ENCODE results near the gene PARK7. TPM values are rescaled to one million over a fixed set of nuclear protein-coding genes. Genes with fewer than 3 reads are reported as not detected.
A peak's percentile ranks its signal among the peaks of the same experiment; 100 is the strongest.
"Not testable (repeated sequence)": the region's sequence is repeated elsewhere in the genome, so short reads cannot be mapped to it uniquely, and the experiment has no call there.

The PARK7 gene
- total RNA-seq = 72.3 TPM

DNA sequence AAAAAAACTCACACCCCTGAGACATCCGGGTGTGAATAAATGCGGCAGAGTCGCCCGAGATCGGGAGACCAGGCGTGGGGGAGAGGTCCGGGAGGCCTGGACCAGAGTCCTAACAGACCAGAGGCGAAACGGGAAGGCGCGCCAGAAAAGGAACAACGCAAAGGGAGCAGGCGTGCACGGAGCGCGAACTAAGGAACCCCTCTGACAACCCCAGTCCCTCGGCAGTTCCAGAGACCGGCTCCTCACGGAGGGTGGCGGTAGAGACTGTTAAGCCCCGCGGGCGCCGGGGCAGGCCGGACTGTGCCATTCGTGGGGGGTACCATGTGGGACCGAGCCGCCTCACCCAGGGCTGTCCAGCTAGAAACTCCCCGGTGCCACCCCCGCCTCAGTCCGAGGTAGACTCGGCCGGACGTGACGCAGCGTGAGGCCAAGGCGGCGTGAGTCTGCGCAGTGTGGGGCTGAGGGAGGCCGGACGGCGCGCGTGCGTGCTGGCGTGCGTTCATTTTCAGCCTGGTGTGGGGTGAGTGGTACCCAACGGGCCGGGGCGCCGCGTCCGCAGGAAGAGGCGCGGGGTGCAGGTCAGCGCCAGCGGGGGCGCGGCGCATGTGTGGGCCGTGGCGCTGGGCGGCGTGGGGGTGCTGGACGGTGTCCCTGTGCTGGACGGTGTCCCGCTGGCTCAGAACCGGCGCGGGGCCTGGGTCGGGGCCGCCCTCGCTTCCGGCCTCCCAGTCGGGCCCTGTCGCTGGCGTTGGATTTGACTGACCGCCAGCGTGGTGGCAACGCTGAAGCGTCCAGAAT, at the start of gene PARK7:
Gene PARK7, plus strand, starts transcription at position 496 of the 798 bp plus-strand sequence. CDS start 1,075 bp downstream, outside the sequence.
- peaks cover 39% of the 10 kb centered on the region for H3K4me1 ChIP-seq (ENCODE audit: insufficient read depth, low read length)
- no peaks in the 10 kb centered on the region for H3K9me3 ChIP-seq (ENCODE audit: low read depth, low read length)
- no peaks in the 10 kb centered on the region for H3K27me3 ChIP-seq (ENCODE audit: insufficient read depth, low read length)
- H3K4me3 ChIP-seq (ENCODE audit: low read length) = peak within 1 kb of the TSS; percentile 91

DNA sequence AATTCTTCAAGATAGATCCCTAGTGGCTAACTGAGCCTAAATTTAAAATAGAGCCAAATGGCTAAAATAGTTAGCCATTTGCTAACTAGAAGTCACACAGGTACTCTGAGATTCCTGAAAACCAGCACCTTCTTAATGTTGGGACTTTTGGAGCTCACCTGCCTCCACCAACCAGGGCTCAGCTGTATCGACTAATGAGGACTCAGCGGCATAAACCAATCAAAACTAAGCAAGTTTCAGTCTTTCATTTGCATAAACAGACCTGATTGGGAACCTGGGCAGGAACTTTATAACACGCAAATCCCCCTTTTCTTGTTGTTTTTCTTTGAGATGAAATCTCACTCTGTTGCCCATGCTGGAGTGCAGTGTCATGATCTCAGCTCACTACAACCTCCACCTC, 49.4 kb upstream of the PARK7 start:
- H3K27me3 ChIP-seq (ENCODE audit: insufficient read depth, low read length) = no peaks in the 10 kb centered on the region
- no peaks in the 10 kb centered on the region for H3K9me3 ChIP-seq (ENCODE audit: low read depth, low read length)
- H3K4me1 ChIP-seq (ENCODE audit: insufficient read depth, low read length) = peaks cover 3% of the 10 kb centered on the region
- H3K4me3 ChIP-seq (ENCODE audit: low read length) = no peak overlapping the region

DNA sequence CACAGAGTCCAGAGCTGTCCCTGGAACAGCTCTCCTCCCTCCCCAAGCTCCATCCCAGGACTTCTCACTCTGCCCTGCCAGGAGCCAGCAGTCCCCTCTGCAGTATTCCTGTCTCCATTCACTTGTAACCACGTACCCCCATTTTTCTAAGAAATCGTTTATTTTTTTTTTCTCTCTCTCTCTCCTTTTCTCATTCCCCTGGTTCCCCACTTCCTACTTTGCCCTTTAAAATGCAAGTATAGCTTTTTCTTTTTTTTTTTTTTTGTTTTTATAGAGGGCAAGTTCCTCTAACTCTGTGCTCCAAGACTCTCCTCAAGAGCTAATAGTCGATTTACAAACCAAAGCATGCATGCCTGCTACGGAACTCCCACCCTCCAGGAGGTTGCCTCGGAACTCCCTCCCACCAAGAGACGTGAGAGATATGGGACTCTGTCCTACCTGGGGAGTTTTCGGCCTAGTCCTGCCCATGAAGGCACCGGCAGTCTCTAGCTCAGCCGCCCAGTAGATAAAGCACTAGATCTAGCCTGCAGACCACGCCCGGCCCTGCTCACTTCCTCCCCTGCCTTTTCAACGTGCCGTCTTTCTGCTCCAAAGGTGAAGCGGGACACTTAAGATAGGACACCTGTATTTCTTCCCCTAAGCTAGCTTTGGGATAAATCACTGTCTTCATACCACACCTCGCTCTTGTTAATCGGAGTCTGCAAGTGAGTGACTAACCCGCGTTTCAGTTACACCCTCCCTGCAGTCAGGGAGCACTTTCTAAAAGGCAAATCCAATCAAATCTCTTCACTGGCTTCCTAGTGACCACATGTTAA, 48.6 kb upstream of the PARK7 start:
- no peaks in the 10 kb centered on the region for H3K27me3 ChIP-seq (ENCODE audit: insufficient read depth, low read length)
- H3K4me3 ChIP-seq (ENCODE audit: low read length) = peak overlapping the region; percentile 35
- peaks cover 3% of the 10 kb centered on the region for H3K4me1 ChIP-seq (ENCODE audit: insufficient read depth, low read length)
- no peaks in the 10 kb centered on the region for H3K9me3 ChIP-seq (ENCODE audit: low read depth, low read length)

DNA sequence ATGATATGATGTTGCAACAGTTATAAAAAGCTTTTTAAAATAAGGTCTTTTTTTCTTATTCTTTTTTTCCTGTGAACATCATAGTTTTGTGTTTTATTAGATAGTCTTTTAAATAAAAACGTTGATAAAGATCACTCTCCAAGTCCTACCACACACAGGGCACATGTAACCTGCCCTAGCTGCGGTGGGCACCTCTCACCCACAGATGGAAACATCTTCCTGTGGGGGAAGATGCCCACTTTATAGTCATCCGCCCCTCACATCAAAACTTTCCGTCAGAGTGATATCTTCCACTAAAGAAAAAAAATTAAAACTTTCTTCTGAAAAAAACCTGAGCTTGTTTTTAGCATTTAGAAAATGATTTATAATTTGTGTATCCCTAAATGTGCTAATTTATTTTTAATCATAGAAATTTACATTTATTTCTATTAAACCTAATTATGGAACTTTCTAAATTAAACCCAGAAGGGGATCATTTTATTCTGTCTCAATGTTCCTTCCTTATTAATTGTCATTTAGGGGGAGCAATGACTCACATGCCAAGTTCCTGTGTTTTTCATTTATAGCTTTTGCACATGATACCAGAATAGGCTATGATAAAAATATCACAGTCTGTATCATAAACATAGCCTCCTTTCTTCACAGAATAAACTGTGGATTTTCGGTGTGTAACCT, 45.5 kb upstream of the PARK7 start:
- H3K9me3 ChIP-seq (ENCODE audit: low read depth, low read length) = no peaks in the 10 kb centered on the region
- H3K4me1 ChIP-seq (ENCODE audit: insufficient read depth, low read length) = peaks cover 3% of the 10 kb centered on the region
- no peaks in the 10 kb centered on the region for H3K27me3 ChIP-seq (ENCODE audit: insufficient read depth, low read length)
- H3K4me3 ChIP-seq (ENCODE audit: low read length) = no peak overlapping the region

DNA sequence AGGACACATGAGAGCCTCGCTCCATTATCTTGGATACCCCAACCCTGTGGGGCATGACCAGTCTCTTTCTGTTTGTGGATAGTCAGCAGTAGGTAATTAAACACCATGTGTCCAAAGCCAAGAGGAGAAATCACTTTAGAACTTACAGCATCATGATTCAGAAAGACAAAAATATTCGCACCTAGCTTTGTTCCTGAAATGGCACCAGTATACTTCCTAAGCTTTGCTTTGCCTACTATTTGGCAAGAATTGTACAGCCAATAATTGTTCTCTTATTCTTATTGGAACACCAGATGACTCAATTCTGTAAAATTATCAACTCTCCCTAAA, 45.0 kb upstream of the PARK7 start:
- peaks cover 3% of the 10 kb centered on the region for H3K4me1 ChIP-seq (ENCODE audit: insufficient read depth, low read length)
- no peaks in the 10 kb centered on the region for H3K9me3 ChIP-seq (ENCODE audit: low read depth, low read length)
- H3K4me3 ChIP-seq (ENCODE audit: low read length) = no peak overlapping the region
- H3K27me3 ChIP-seq (ENCODE audit: insufficient read depth, low read length) = no peaks in the 10 kb centered on the region

DNA sequence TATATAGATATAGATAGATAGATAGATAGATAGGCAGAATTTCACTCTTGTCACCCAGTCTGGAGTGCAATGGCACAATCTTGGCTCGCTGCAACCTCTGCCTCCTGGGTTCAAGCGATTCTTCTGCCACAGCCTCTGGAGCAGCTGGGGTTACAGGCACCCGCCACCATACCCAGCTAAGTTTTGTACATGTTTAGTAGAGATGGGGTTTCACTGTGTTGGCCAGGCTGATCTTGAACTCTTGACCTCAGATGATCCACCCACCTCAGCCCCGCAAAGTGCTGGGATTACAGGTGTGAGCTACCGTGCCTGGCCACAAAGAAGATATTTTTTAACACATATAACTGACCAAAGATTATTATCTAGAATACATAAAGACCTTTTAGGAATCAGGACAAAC, 43.5 kb upstream of the PARK7 start:
- not testable (repeated sequence) for H3K9me3 ChIP-seq (ENCODE audit: low read depth, low read length); H3K27me3 ChIP-seq (ENCODE audit: insufficient read depth, low read length); H3K4me1 ChIP-seq (ENCODE audit: insufficient read depth, low read length); H3K4me3 ChIP-seq (ENCODE audit: low read length)

DNA sequence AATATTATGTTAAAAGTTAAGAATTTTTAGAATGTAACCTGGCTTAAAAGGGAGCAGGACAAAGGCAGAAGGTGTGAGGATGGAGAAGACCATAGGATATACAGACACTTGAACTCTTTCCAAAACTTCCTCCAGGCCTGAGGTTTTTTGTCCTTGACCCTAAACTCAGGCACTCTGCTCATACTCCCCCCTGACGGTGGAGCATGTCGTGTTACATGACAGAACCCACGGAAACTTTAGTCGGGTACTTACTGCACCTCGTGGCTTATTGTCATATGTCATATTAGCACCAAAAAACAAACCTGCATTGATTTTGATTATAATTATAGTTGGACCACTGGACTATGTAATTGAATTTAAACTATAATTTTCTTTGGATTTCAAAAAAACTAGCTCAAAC, 41.6 kb upstream of the PARK7 start:
- Histone ChIP-seq H3K4me3 (ENCODE audit: low read length) (no peak overlapping the region), H3K4me1 (ENCODE audit: insufficient read depth, low read length) (peaks cover 3% of the 10 kb centered on the region), H3K9me3 (ENCODE audit: low read depth, low read length) (no peaks in the 10 kb centered on the region), H3K27me3 (ENCODE audit: insufficient read depth, low read length) (no peaks in the 10 kb centered on the region)

DNA sequence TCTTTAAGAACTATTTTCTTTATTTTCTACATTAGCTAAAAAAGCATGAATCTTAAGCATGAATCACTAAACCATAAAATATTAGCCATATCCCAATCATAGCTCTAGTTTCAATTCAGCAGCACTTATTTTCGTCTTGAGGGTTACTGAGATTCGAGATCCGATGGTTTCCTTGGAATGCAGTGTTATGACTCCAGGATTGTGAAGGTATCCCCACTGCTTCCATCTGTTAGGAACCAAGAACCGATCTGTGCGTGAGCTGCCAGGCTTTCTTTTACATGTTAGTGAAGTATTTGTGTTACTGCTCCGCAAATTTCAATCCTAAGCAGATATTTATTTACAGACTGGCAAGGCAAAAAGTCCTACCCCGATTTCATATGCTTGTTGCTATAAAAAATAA, 39.7 kb upstream of the PARK7 start:
- H3K9me3 ChIP-seq (ENCODE audit: low read depth, low read length) = no peaks in the 10 kb centered on the region
- H3K4me1 ChIP-seq (ENCODE audit: insufficient read depth, low read length) = no peaks in the 10 kb centered on the region
- H3K4me3 ChIP-seq (ENCODE audit: low read length) = no peak overlapping the region
- no peaks in the 10 kb centered on the region for H3K27me3 ChIP-seq (ENCODE audit: insufficient read depth, low read length)

DNA sequence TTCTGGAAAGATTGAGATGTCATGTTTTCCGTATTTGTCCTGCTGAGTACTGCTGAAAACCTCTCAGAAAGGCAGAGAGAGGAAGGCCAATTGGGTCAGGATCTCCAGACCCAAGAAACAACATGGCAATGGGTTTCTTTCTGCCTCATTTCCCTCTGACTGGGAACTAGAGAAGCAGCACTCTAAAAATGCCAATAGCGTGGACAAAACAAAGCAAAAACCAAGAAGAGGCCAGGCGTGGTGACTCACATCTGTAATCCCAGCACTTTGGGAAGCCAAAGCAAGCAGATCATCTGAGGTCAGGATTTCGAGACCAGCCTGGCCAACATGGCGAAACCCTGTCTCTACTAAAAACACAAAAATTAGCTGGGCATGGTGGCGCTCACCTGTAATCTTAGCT, 39.2 kb upstream of the PARK7 start:
- Histone ChIP-seq H3K9me3 (ENCODE audit: low read depth, low read length) (no peaks in the 10 kb centered on the region), H3K4me3 (ENCODE audit: low read length) (no peak overlapping the region), H3K27me3 (ENCODE audit: insufficient read depth, low read length) (no peaks in the 10 kb centered on the region), H3K4me1 (ENCODE audit: insufficient read depth, low read length) (no peaks in the 10 kb centered on the region)

DNA sequence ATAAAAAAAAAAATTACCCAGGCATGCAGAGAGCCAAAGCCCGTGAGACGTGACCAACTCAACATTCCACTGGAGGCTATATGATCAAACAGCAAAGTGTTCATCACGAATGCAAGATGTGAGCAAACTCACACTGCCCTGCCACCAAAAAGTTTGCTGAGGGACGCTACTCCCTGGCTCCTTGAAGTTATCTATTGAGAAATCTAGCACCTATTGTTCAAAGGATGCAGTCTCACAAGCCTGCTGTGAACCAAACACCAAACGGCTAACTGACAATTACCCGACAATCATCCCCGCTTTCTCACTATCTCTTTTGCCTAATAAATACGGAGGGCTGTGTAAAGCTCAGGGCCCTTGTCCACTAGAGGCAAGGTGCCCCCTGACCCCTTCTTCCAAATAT, 34.5 kb upstream of the PARK7 start:
- not testable (repeated sequence) for H3K27me3 ChIP-seq (ENCODE audit: insufficient read depth, low read length)

DNA sequence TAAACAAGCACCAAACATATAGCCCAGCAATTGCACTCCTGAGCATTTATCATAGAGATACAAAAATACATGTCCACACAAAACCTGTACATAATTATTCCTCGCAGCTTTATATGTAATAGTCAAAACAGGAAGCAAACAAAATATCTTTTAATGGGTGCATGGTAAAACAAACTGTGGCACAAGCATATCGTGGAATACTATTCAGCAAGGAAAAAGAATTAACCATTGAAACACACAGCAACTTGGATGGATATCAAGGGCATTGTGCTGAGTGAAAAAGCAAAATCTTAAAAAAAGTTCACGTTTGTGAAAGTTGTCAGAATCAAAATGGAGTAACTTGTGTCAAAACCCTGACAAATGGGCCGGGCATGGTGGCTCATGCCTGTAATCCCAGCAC, 33.3 kb upstream of the PARK7 start:
- Histone ChIP-seq H3K4me1 (ENCODE audit: insufficient read depth, low read length) (peaks cover 16% of the 10 kb centered on the region), H3K9me3 (ENCODE audit: low read depth, low read length) (no peaks in the 10 kb centered on the region), H3K27me3 (ENCODE audit: insufficient read depth, low read length) (no peaks in the 10 kb centered on the region), H3K4me3 (ENCODE audit: low read length) (no peak overlapping the region)

More for the DNA sequence above, 34.5 kb upstream of the PARK7 start:
- H3K4me1 ChIP-seq (ENCODE audit: insufficient read depth, low read length) = peaks cover 16% of the 10 kb centered on the region
- H3K9me3 ChIP-seq (ENCODE audit: low read depth, low read length); H3K4me3 ChIP-seq (ENCODE audit: low read length): not testable (repeated sequence)

DNA sequence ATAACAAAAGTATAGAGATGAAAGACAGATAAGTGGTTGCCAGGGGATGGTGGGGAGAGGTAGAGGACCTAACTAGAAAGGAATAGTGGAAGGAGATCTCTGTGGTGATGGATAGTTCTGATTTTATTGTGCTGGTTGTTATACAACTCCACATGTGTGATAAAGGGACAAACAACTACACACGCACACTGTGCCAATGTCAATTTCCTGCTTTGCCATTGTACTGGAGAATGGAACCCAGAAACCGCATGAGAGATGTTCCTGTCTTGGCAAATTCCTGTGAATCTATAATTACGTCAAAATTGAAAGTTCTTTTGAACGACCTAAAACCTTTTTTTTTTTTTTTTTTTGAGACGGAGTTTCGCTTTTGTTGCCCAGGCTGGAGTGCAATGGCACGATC, 31.9 kb upstream of the PARK7 start:
- H3K4me1 ChIP-seq (ENCODE audit: insufficient read depth, low read length) = peaks cover 16% of the 10 kb centered on the region
- no peak overlapping the region for H3K4me3 ChIP-seq (ENCODE audit: low read length)
- H3K27me3 ChIP-seq (ENCODE audit: insufficient read depth, low read length) = no peaks in the 10 kb centered on the region
- no peaks in the 10 kb centered on the region for H3K9me3 ChIP-seq (ENCODE audit: low read depth, low read length)

DNA sequence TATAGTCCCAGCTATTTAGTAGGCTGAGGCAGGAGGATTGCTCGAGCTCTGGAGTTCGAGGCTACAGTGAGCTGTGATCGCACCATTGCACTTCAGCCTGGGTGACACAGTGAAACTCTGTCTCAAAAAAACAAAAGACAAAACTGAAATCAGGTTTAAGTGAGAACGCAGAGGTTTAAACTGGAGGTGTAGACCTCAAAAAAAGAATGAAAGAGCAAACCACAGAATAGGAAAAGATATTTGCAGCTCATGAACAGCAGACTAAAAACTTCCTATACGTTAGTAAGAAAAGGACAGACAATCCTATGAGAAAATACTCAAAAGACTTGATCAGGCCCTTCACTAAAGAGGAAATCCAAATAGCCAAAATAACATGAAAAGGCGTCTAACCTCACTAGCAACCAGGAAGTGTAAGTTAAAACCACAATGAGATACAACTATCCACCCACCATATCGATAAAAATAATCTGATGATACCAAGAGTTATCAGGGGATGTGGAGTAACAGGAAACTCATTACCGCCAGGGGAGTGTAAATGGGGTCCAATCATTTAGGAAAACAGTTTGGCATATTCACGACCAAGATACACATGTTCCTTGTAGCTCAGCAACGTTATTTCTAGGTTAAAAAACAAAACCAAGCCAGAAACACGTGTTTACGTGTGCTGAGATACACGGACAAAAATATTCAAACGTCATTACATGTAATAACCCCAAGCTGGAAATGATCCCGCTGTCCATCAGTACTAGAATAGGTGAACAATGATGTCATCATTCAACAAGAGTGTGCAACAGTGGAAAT, 30.7 kb upstream of the PARK7 start:
- Histone ChIP-seq H3K4me1 (ENCODE audit: insufficient read depth, low read length) (peaks cover 16% of the 10 kb centered on the region), H3K27me3 (ENCODE audit: insufficient read depth, low read length) (no peaks in the 10 kb centered on the region), H3K9me3 (ENCODE audit: low read depth, low read length) (no peaks in the 10 kb centered on the region), H3K4me3 (ENCODE audit: low read length) (no peak overlapping the region)

DNA sequence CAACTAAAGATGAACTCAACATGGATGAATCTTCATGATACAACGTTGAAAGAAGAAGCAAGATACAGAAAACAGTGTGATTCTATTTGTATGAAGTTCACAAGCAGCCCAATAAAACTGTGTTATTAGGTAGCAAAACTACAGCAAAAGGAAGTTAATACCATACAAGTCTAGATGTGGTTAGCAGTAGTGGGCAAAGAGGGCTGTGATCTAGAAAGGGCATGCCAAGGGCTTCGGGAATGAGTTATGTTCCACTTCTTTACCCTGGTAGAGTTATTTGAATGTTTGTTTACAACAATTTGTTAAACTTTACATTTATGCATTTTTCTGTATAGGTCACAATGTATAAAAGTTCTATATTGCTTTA, 30.1 kb upstream of the PARK7 start:
- peaks cover 16% of the 10 kb centered on the region for H3K4me1 ChIP-seq (ENCODE audit: insufficient read depth, low read length)

More for the DNA sequence above, 30.1 kb upstream of the PARK7 start:
- no peaks in the 10 kb centered on the region for H3K27me3 ChIP-seq (ENCODE audit: insufficient read depth, low read length)
- H3K9me3 ChIP-seq (ENCODE audit: low read depth, low read length) = no peaks in the 10 kb centered on the region
- H3K4me3 ChIP-seq (ENCODE audit: low read length) = no peak overlapping the region

Data from mononuclear cell (primary cell).